HG02798 (cell line): ENCODE measurements around the gene HHIP.
A peak's percentile ranks its signal among the peaks of the same experiment; 100 is the strongest.

Source experiments
- ATAC-seq: cut with Tn5 transposase; IDR thresholded peaks from one replicate; pipeline ENCODE4 v1.9.1; 2021; ENCODE audit warnings: mild to moderate bottlenecking; ENCODE audit not compliant: unreplicated experiment, poor library complexity

HHIP gene, protein sequence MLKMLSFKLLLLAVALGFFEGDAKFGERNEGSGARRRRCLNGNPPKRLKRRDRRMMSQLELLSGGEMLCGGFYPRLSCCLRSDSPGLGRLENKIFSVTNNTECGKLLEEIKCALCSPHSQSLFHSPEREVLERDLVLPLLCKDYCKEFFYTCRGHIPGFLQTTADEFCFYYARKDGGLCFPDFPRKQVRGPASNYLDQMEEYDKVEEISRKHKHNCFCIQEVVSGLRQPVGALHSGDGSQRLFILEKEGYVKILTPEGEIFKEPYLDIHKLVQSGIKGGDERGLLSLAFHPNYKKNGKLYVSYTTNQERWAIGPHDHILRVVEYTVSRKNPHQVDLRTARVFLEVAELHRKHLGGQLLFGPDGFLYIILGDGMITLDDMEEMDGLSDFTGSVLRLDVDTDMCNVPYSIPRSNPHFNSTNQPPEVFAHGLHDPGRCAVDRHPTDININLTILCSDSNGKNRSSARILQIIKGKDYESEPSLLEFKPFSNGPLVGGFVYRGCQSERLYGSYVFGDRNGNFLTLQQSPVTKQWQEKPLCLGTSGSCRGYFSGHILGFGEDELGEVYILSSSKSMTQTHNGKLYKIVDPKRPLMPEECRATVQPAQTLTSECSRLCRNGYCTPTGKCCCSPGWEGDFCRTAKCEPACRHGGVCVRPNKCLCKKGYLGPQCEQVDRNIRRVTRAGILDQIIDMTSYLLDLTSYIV

DNA sequence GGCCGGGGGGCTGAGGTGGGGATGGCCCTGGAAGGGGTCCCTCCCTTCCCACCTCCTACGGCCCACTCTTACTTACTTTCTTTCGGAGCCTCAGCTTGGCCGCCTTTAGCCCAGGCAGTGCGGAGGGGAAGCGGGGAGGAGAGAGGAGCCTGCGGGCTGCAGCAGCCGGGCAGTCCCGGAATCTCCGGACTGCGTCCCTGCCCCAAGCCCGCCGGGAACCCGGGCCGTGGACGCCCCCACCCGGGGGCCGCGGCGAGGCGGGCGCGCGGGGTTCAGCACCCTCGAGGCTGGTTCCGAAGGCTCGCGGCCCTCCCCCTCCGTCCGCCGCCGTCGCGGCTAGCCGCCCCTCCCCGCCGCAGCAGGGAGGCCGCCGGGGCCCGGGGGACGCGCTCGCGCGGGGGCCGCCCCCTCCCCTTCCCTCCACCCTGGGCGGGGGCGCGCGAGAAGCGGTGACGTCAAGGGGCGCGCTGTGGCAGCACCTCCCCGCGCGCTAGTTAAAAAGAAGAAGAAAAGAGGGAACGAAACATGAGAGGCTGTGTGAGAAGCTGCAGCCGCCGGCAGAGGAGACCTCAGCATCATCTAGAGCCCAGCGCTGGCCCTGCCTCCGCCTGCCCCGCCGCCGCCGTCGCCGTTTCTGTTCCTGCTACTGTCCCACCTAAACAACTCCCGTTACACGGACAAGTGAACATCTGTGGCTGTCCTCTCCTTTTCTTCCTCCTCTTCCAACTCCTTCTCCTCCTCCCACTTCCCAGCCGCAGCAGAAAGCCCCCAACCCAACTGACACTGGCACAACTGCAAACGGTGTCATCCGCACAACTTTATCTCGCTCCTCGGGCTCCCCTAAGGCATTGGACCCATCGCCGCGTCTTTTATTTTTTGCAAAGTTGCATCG is at the start of gene HHIP:
TSS of gene HHIP (plus strand) at position 526 of the 892 bp plus-strand sequence. CDS start 520 bp downstream, outside the sequence.
- peak; percentile 45 for ATAC-seq

DNA sequence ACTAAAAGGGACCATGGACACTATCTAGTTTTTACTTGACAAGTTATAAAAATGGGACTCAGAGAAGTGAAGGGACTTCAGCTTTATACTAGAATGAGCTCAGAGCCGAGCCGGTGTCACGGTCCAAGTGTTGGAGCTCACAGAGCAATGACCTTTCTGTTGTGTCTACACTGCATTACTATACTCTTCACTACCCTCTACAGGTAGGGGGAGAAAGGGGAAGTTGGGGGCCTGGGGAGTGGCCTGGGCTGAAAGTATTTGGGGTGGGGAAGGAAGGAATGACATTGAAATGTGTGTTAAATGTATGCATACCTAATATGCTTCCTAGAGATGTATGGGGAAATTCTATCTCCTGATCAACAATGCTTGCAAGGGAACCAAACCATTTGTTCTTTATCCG is 48.8 kb upstream of the HHIP start:
- no peak for ATAC-seq

DNA sequence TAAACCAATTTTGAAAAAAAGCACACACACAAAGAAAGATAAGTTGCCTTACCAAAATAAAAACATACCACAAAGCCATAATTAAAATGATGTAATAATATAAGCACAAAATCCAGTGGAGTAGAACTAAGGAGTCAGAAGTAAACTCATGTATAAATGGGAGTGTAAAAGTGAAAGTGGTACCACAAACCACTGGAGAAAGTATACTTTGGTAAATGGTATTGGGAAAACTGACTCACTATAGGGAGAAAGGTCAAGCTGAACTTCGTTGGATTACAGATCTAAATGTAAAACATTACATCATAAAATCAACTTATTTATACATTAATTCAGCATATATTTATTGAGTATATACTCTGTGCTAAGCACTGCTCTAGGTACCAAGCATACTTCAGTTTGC is 46.3 kb upstream of the HHIP start:
- no peak for ATAC-seq

DNA sequence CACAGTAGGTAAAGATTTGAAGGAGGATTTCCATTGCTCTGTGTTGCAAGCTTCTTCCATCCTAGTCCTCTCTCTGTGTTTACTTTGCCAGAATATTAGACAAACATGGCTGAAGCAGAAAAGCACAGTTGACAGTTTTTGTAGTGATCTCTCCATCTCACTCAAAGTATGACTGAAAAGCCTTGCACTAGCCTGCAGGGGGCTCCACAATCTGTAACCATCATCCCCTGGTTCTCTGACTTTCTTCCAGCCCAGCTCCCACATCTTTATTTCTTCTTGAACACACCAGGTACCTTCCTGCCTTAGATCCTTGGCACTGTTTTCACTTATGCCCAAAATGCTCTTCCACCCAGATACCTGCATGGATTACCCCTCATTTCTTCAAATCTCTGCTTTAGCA is 34.1 kb upstream of the HHIP start:
- peak; percentile 69 for ATAC-seq

DNA sequence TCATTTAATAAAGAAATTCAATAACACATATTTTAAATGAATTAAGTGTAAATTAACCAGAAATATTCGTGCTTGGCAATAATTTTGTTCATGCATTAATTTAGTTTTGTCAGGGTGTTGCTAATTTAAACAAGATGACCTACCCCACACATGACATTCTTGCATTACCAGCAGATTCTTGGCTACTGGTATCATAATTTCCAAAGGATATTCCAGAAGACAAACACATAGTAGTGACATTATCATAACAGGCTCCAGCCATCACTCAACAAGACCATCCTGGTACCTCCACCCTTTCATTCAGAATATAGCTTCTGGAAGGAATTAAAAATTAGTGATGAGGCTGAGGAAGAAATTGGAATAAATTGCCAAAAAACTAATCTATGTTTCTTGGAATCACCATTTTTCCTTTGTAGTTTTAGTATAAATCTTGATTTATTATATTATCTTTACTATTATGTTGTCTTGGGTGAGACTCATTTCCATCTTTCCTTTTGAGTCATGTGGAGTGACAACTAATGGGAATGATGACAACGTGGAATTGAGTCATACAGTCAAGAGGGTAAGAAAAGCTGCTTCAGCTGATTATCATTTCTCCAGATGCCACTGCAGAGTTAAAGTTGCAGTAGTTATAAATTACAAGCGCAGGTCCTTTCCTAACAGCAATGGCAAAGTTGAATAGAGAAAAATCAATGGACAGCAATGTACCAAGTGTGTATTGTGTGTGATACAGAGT is 30.9 kb upstream of the HHIP start:
- ATAC-seq: no peak

DNA sequence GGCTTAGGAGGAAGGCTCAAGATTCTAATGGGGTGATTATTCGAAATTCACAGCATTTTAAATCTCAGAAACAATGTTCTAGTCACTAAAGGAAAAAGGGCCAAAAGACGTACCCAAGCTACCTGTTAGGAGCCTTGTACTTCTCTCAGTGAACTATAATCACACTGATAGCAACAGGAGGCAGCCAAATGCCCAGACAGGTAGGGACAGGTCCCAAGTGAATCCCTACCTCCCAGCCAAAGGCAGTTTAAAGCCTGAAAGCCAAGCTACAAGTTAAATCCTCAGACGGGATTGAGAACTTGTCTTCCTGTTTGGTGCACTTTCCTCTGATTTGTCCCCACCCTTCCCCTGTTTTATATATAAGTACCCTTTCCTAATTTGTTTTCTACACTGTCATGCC is 24.3 kb upstream of the HHIP start:
- ATAC-seq: no peak

DNA sequence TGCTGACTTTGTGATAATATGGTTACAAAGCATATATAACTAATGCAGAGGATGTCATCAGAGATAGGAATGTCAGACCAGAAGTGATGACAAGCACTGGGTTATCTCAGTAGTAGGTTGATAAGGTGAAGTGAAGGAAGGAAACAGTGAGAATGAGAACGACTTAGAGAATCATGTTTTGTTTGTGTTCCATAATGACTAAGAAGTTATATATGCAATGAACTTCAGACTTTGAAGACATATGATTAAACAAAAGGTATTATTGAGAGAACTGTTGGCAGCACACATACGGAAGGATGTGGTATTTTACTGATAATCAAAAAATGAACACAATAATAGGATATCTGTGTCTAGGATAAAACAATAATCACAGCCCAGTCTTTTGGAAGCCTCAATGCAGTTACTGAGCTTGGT is 18.3 kb upstream of the HHIP start:
- ATAC-seq: no peak

DNA sequence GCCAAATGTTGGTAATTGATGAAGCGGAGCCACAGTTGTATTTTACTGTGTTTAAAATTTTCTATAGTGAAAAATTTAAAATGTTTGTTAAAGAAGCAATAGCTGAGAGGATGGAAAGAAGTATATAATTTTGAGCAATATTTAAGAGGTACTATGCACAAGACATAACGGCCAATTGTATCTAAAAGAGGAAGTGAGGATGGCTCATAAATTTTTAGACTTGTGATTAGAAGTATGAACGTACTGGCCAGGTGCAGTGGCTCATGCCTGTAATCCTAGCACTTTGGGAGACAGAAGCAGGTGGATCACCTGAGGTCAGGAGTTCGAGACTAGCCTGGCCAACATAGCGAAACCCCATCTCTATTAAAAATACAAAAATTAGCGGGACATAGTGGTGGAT is 12.7 kb upstream of the HHIP start:
- ATAC-seq: no peak

DNA sequence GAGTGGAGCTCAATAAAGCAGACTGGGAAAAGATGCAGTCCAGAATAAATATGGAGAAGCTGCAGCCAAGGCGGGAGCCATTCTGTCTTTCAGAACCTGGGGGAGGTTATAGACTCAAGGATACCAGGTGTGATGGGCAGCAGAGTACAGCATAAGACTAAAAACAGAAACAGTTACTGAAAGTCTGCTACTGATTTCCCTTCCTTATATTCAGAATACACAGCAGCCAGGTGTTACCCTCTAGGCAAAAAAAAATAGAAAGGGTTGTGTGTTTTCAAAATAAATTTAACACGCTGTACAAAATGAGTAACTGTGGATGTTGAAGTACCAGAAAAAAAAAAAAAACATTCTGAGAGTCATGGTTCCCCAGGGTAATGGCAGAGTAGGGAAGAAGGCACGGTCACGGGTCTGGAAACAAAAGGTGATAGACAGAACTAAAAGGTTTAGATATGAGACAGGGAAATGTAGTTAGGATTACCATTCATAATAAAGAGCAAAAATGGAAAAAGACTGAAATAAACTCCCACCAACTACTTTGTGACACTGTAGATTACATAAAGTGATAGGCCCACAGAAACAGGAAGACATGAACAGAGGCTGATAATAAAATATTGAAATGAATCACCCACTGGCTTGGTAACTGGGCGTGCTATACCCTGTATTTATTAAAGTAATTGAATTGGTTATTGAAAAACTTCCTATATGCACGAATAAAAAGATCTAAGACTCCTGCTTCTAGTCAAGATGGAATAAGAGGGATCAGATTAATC is 10.8 kb upstream of the HHIP start:
- ATAC-seq: peak; percentile 99

DNA sequence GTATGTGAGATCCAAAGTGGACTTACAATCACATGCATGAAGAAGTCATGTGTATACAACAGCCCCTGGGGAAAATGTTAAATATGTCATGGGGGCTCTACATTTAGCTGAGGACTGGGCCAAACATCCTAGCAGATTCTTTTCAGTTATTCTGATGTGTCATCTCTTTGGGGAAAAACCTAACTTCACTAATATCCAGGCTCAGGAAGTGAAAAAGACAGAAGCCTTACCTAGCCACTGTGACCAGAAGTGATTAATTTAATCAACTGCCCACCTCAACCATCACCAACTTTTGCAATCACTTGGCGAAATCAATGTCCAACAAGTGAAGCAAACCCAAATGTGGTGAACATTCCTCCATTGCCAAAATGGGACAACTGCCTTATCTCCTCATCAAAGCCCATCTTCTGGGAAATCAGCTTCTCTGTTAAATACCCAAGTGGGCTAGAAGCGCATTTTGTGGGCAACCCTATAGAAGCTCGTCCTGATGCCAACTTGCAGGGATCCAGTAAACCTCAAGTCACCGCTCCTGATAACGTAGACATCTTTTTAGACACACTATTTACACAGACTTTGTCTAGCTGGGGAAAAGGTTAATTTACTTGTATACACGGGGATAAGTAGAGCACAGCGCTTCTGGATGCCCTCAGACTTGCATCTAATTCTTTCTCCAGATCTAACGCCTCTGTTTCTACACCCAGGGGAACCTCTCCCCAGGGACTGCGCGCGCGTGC is 1.4 kb upstream of the HHIP start:
- no peak for ATAC-seq

DNA sequence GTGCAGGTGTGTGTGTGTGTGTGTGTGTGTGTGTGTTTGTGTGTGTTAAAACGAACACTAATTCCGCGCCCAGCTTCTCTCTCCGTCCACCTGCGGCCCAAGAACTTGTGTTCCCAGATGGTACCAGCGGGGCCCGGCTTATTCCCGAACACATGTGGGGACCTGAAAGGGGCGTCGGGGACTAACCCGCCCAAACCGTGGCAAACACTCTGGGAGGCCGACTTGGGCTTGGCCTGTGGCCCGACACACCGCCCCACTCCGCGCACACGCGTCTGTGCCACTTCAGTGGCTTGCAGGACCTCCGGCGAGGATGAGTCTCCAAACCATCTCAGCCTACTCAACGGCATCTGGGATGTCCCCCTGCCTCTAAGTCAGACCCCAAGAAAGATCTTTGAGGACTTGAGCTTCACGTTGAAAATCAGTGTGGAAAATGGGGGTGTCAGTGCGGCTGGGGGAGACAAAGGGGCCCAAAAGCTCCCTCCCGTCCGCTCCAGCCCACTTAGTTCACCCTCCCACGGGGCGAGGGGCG is 790 bp upstream of the HHIP start:
- ATAC-seq: no peak

DNA sequence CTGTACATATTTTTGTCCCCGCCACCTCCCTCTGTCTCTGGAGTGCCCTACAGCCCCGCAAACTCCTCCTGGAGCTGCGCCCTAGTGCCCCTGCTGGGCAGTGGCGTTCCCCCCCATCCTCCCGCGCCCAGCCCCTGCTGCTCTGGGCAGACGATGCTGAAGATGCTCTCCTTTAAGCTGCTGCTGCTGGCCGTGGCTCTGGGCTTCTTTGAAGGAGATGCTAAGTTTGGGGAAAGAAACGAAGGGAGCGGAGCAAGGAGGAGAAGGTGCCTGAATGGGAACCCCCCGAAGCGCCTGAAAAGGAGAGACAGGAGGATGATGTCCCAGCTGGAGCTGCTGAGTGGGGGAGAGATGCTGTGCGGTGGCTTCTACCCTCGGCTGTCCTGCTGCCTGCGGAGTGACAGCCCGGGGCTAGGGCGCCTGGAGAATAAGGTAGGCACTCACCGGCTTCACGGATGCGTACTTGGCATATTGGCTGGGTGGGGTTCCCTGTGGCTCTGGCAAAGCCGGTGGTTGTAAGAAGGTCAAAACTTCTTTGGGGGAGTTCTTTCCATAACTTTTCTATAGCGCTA is 653 bp downstream of the HHIP start:
- ATAC-seq: no peak

DNA sequence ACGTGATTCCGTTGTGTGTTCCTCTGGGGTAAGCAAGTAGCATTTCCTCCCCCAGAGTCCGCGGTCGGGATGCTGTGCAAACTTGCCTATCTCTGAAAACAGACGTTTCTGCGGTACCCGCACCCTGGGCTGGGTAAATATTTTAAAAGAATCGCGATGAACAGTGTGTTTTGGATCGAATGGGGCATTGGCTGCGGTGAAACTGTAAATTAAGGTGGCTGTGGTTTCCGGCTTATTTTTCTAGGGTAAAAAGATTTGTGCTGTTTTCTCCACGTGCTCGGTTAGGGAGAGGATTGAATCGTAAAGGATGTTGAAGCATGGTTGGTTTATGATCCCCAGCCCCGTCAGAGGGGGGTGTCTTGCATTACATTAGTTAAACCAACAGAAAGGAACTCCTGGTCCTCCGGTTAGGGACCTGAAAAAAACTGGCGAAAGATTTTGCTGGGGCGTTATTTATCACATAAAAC is 1.2 kb downstream of the HHIP start:
- no peak for ATAC-seq

DNA sequence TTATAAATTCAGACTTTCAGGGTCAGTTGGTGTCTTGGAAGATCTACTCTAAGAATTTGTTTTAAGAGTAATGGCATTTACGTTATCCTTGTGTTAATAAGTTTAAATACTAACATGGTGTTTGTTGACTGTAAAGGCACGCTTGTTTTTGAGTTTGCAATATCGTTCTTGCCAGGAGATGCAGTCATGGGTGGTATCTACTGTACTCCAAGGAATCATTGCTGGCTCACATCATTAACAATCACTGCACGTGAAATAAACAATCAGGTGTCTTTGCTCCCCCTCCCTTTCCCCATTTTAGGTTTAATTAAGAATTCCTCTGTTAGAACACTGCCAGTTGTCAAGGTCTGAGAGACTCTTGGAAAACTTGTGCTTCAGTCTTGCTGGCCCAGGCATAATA is 1.6 kb downstream of the HHIP start:
- no peak for ATAC-seq

DNA sequence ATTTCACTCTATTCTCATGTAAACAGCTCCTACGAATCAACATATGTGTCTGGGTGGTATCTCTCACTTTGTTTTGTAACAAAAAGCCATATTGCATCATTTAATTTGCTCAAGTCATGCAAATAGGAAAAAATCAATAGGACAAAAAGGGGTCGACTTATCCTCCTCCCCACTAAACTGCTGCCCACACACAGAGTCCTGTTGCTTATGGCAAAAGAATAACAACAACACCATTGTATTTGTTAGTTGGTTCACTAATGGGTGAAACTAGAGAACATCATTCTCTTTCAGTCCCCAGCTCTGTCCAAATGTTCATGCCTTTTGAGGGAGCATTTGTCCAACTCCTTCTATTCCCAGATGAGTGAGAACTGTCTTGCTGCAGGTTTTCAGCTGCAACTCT is 2.1 kb downstream of the HHIP start:
- ATAC-seq: no peak

DNA sequence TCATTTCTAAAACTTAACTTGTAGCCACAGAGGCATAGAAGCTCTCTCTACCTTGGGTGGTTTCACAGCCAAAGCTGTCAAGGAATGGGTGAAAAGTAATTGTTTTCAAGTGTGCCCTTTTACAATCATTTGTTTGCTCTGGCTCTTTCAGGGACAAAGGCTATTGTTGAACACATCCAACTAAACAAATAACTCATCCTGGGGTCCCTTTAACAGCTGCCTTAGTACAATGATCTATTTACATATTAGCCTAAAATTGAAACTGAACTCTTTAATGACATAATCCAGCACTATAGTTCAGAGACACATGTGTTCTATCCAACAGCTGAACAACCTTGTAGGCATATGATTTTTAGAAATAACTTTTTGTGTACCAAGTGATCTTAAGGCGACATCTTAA is 3.7 kb downstream of the HHIP start:
- ATAC-seq: no peak

DNA sequence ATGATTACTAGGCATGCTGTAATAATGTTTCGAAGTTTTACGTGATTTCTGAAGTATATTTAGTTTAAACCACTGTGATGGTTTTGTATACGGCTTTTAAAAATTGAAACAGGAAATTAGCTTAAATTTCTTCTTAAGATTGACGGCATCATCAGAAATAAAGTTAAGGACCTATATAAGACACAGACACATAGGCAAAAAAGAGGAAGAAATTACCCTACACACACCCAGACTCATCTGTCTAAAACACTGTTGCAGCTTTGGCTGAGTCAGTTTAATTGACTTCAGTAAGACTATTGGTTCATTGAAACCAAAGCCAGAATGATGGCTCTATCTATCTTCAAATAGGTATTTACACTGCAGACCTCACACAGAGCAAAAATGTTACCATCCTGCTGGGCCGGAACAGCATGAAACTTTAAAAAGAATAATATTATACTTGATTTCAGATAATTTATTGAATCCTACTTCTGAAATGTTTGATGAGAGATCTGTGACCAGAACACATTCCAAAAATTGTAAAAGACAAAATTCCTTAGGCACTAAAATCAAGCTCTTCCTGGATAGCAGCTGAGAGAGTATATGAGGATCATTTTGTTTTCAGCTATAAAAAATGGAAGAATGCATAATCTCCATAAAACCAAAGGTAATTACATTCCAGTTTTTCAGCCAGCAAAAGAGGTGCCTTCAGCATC is 4.5 kb downstream of the HHIP start:
- ATAC-seq: no peak
